Testis (tissue), 3 donors: ENCODE measurements around the gene PINLYP. TPM values are rescaled to one million over a fixed set of nuclear protein-coding genes. Genes with fewer than 3 reads are reported as not detected.

Source experiments
- DNase-seq: peaks from one replicate; pipeline ENCODE4 v3.0.0-alpha.2; 2019
- H3K27ac ChIP-seq, 2 donors: fragments of 200-600 bp; sonication (generic); one replicate each; pipeline ENCODE4 v1.5.1; 2019
- H3K27me3 ChIP-seq: fragments of 200-600 bp; sonication (generic); one replicate; pipeline ENCODE4 v1.5.1; 2019
- H3K36me3 ChIP-seq: fragments of 200-600 bp; sonication (generic); one replicate; pipeline ENCODE4 v1.5.1; 2017; ENCODE audit warnings: low read depth; ENCODE audit errors: missing control alignments
- H3K4me1 ChIP-seq: fragments of 200-600 bp; sonication (generic); one replicate; pipeline ENCODE4 v1.5.1; 2019
- H3K4me3 ChIP-seq, 2 donors: fragments of 200-600 bp; sonication (generic); one replicate each; pipeline ENCODE4 v1.5.1; 2017 to 2019
- H3K9me3 ChIP-seq: fragments of 200-600 bp; sonication (generic); one replicate; pipeline ENCODE4 v1.5.1; 2017
- POLR2A ChIP-seq: fragments of 450-650 bp; IDR thresholded peaks from one replicate; pipeline ENCODE4 v1.6.1; 2017; ENCODE audit warnings: antibody characterized with exemption, mild to moderate bottlenecking, moderate library complexity
- WGBS, 2 donors: methylation state at CpG; one replicate each; pipeline ENCODE4 v1.1.5; 2018; 5-methylcytosine and 5-hydroxymethylcytosine counted together
- intact Hi-C: fragments of 100-400 bp; cut with DNase I; formaldehyde crosslinking; loops from one replicate; pipeline ENCODE4 v1.15.1; 2023; ENCODE audit warnings: low total_unique reads
- polyA plus RNA-seq: library from polyadenylated mRNA; stranded (reverse); fragments of 350-450 nt; fragmentation: Illumina TruSeq; extraction: RNeasy Lipid Tissue Mini Kit (QIAGEN cat#74804); gene quantifications from one replicate; pipeline ENCODE4 v1.2.3, GENCODE V29; 2014; ENCODE audit warnings: low read depth, low replicate concordance; ENCODE audit not compliant: insufficient read depth
- total RNA-seq, 2 donors: library from RNA; depleted of rRNA; stranded (reverse); fragments of >200 nt; gene quantifications; one replicate each; pipeline ENCODE4 v1.2.3, GENCODE V29; 2016
- TF ChIP-seq, protein P1 (sequence below), 3 experiments: fragments of 450-650 bp in 2 of 3; fragments of 200-600 bp in 1 of 3; sonication (generic) in 1 of 3; IDR thresholded peaks; one replicate each; pipeline ENCODE4 v1.5.1; 2016 to 2019; ENCODE audit warnings: antibody characterized with exemption in 3 of 3, mild to moderate bottlenecking in 2 of 3, moderate library complexity in 1 of 3

PINLYP gene
- total and polyA plus RNA-seq, 3 donors from 2014 or later: 5.8 to 9.9 (median 5.9) TPM

DNA sequence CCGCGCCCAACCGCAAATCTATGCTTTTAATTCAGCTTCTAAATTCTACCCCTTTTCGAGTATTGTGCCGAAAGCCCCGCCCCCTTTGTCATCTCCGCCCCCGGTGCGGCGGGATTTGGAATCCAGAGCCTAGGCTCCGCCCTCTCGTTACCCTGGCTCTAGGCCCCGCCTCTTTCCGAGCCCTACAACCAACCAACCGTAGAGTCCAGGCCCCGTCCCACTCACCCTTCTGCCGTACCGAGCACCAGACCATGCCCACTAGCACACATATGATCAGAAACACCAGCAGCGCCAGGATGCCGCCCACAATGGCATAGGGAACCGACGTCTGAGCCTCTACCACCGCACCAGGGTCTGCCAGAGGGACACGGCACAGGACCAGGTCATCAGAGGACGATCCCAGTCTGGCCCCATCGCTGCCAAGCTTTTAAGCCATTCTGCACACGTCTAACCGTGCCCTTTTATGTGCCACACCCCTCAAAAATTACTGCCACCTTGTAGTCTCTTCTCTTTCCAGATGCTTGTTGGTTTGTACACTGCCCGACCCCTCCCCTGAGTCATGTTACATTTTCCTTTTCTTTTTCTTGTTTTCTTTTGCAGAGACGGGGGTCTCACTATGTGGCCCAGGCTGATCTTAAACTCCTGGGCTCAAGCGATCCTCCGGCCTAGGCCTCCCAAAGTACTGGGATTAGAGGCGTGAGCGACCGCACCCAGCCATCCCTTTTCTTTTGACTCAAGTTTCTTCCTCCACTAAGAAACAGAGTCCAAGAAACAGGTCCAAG lies 48.5 kb downstream of the PINLYP start:
- Histone ChIP-seq H3K36me3 (no peaks in the 10 kb centered on the region), H3K27me3 (no peaks in the 10 kb centered on the region), H3K4me1 (no peaks in the 10 kb centered on the region), H3K27ac (no peak overlapping the region), H3K9me3 (no peaks in the 10 kb centered on the region), H3K4me3 (peak overlapping the region; percentile 15 to 18)
- intact Hi-C loops: no loop called here
- peak; percentile 69 for DNase-seq
- 59 to 73% methylated on average over 27 to 35 of the region's 35 CpGs for WGBS, 2 donors
- TF ChIP-seq, protein P1, sequence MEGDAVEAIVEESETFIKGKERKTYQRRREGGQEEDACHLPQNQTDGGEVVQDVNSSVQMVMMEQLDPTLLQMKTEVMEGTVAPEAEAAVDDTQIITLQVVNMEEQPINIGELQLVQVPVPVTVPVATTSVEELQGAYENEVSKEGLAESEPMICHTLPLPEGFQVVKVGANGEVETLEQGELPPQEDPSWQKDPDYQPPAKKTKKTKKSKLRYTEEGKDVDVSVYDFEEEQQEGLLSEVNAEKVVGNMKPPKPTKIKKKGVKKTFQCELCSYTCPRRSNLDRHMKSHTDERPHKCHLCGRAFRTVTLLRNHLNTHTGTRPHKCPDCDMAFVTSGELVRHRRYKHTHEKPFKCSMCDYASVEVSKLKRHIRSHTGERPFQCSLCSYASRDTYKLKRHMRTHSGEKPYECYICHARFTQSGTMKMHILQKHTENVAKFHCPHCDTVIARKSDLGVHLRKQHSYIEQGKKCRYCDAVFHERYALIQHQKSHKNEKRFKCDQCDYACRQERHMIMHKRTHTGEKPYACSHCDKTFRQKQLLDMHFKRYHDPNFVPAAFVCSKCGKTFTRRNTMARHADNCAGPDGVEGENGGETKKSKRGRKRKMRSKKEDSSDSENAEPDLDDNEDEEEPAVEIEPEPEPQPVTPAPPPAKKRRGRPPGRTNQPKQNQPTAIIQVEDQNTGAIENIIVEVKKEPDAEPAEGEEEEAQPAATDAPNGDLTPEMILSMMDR (IDR thresholded peaks at IDR 0.05): no peak
- TF ChIP-seq POLR2A: no peak

DNA sequence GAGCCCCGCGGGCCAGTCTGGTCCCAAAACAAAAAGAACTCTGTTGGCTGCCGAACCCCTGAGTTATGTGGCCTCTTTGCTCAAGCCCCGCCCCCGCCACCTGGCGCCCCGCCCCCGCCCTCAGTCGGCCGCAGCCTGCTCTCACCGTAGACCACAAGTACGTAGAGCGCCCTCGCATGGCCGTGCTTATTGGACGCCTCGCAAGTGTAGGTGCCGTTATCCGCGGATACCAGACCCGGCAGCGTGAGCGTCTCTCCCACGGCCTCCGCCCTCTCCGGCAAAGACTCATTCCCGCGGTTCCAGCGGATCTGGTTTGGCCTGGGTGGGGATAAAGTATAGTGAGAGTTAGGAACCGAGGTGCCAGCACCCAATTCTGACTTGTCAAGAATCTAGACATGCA lies 49.3 kb downstream of the PINLYP start:
- no peak overlapping the region for H3K27ac ChIP-seq
- WGBS, 2 donors: 15 to 24% methylated on average over 5 to 30 of the region's 30 CpGs
- H3K4me1 ChIP-seq: no peaks in the 10 kb centered on the region
- intact Hi-C loops: no loop called here
- TF ChIP-seq POLR2A: no peak
- TF ChIP-seq, protein P1 (IDR thresholded peaks at IDR 0.05): no peak
- H3K9me3 ChIP-seq: no peaks in the 10 kb centered on the region
- peak; percentile 81 for DNase-seq
- peak overlapping the region in 1 of 2 donors; percentile 3 for H3K4me3 ChIP-seq
- no peaks in the 10 kb centered on the region for H3K36me3 ChIP-seq
- no peaks in the 10 kb centered on the region for H3K27me3 ChIP-seq

DNA sequence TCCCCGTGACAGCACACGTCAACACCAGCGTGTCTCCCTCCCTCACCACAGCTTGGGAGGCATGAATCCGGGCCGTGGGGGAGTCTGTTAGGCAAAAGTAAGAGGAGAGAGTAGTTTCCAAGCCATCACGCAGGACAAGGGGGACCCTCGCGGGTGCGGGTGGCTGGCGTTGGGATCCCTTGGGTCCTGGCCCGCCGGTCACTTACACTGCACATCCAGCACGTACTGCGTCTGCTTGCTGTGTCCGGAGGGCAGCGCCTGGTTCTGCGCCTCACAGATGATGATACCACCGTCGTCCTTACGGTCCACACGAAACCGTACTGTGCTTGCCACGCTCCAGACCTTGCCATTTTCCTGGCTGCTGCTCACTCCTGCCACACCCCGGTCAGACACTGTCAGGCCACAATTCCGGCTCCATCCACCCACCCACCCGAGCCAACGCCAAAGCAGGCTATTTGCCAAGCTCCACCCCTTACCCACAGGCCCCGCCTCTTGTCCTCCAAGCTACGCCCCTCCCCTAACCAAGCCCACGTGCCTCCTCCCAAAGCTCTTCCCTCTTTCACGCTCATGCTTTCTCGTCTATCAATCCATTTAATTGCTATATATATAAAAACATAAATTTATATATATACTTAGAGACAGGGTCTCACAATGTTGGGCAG lies 50.4 kb downstream of the PINLYP start:
- Histone ChIP-seq H3K4me3 (no peak overlapping the region), H3K36me3 (no peaks in the 10 kb centered on the region)

GRCh38 chr19:43626838-43627237 lies 51.2 kb downstream of the PINLYP start:
- Histone ChIP-seq H3K27ac (no peak overlapping the region), H3K4me3 (no peak overlapping the region), H3K36me3 (no peaks in the 10 kb centered on the region), H3K27me3 (no peaks in the 10 kb centered on the region), H3K9me3 (no peaks in the 10 kb centered on the region), H3K4me1 (no peaks in the 10 kb centered on the region)
- TF ChIP-seq POLR2A: no peak
- TF ChIP-seq, protein P1 (IDR thresholded peaks at IDR 0.05): no peak
- intact Hi-C loops: no loop called here
- DNase-seq: no peak
- WGBS, 2 donors: 37 to 39% methylated on average over 17 of the region's 17 CpGs

More for the DNA sequence above, 50.4 kb downstream of the PINLYP start:
- Histone ChIP-seq H3K9me3 (no peaks in the 10 kb centered on the region), H3K27ac (no peak overlapping the region), H3K27me3 (no peaks in the 10 kb centered on the region), H3K4me1 (no peaks in the 10 kb centered on the region)
- intact Hi-C loops: no loop called here
- no peak for TF ChIP-seq POLR2A
- TF ChIP-seq, protein P1 (IDR thresholded peaks at IDR 0.05): no peak
- 58 to 72% methylated on average over 30 to 32 of the region's 32 CpGs for WGBS, 2 donors
- DNase-seq: no peak
